ENCODE results near the gene SMG9. TPM values are rescaled to one million over a fixed set of nuclear protein-coding genes. Genes with fewer than 3 reads are reported as not detected.
A peak's percentile ranks its signal among the peaks of the same experiment; 100 is the strongest.

The SMG9 gene
- total RNA-seq, 6 experiments from 2014 or later = 29.8 to 39.4 (median 32.0) TPM

GRCh38 chr19:43735957-43736356 is 18.8 kb downstream of the SMG9 start:
- H3K4me1 Mint-ChIP-seq (ENCODE audit: low read depth) = peaks cover 32% of the 10 kb centered on the region
- H3K27ac Mint-ChIP-seq = peak overlapping the region; percentile 82
- DNase-seq = peak; percentile 73
- H3K36me3 Mint-ChIP-seq (ENCODE audit: low read depth) = peaks cover 32% of the 10 kb centered on the region
- H3K9me3 Mint-ChIP-seq = no peaks in the 10 kb centered on the region
- no peak overlapping the region for H3K4me3 Mint-ChIP-seq
- peaks cover 2% of the 10 kb centered on the region for H3K27me3 Mint-ChIP-seq (ENCODE audit: insufficient read depth)
- TF ChIP-seq CTCF (IDR thresholded peaks at IDR 0.05) = no peak

GRCh38 chr19:43735013-43735412 is 19.7 kb downstream of the SMG9 start:
- Mint-ChIP-seq H3K27ac (no peak overlapping the region), H3K9me3 (no peaks in the 10 kb centered on the region), H3K4me1 (ENCODE audit: low read depth) (peaks cover 27% of the 10 kb centered on the region), H3K36me3 (ENCODE audit: low read depth) (peaks cover 32% of the 10 kb centered on the region), H3K27me3 (ENCODE audit: insufficient read depth) (peaks cover 2% of the 10 kb centered on the region), H3K4me3 (no peak overlapping the region)
- TF ChIP-seq CTCF (IDR thresholded peaks at IDR 0.05) = no peak
- no peak for DNase-seq

GRCh38 chr19:43731846-43732245 is 22.9 kb downstream of the SMG9 start:
- peaks cover 29% of the 10 kb centered on the region; the same call in 1 of the 2 replicates for H3K36me3 Mint-ChIP-seq (ENCODE audit: low read depth)
- peaks cover 2% of the 10 kb centered on the region; the same call in 1 of the 2 replicates for H3K27me3 Mint-ChIP-seq (ENCODE audit: insufficient read depth)
- peak overlapping the region; percentile 0; the same call in 1 of the 2 replicates for H3K27ac Mint-ChIP-seq
- no peak overlapping the region for H3K4me3 Mint-ChIP-seq
- H3K4me1 Mint-ChIP-seq (ENCODE audit: low read depth) = peaks cover 15% of the 10 kb centered on the region
- TF ChIP-seq CTCF (IDR thresholded peaks at IDR 0.05) = no peak
- no peak for DNase-seq
- H3K9me3 Mint-ChIP-seq = no peaks in the 10 kb centered on the region

GRCh38 chr19:43731346-43731745 is 23.4 kb downstream of the SMG9 start:
- Mint-ChIP-seq H3K9me3 (no peaks in the 10 kb centered on the region), H3K27me3 (ENCODE audit: insufficient read depth) (peaks cover 2% of the 10 kb centered on the region; the same call in 1 of the 2 replicates), H3K4me3 (no peak overlapping the region), H3K27ac (no peak overlapping the region), H3K36me3 (ENCODE audit: low read depth) (peaks cover 25% of the 10 kb centered on the region; the same call in 1 of the 2 replicates), H3K4me1 (ENCODE audit: low read depth) (peaks cover 11% of the 10 kb centered on the region)
- TF ChIP-seq CTCF (IDR thresholded peaks at IDR 0.05) = no peak
- DNase-seq = no peak

- H3K27ac Mint-ChIP-seq = no peak overlapping the region
- no peak overlapping the region for H3K4me3 Mint-ChIP-seq
- H3K36me3 Mint-ChIP-seq (ENCODE audit: low read depth) = peaks cover 24% of the 10 kb centered on the region; the same call in 1 of the 2 replicates
- H3K9me3 Mint-ChIP-seq = no peaks in the 10 kb centered on the region
- no peak for DNase-seq
- TF ChIP-seq CTCF (IDR thresholded peaks at IDR 0.05) = no peak
- 0 out of 2 replicates have a peak, but pooled peaks cover 5% of the 10 kb centered on the region for H3K4me1 Mint-ChIP-seq (ENCODE audit: low read depth)
- H3K27me3 Mint-ChIP-seq (ENCODE audit: insufficient read depth) = no peaks in the 10 kb centered on the region
Measured at GRCh38 chr19:43729919-43730318, 24.8 kb downstream of the SMG9 start.

- no peak for DNase-seq
- H3K9me3 Mint-ChIP-seq = no peaks in the 10 kb centered on the region
- H3K4me1 Mint-ChIP-seq (ENCODE audit: low read depth) = 0 out of 2 replicates have a peak, but pooled peaks cover 5% of the 10 kb centered on the region
- H3K36me3 Mint-ChIP-seq (ENCODE audit: low read depth) = peaks cover 15% of the 10 kb centered on the region; the same call in 1 of the 2 replicates
- no peak overlapping the region for H3K4me3 Mint-ChIP-seq
- H3K27me3 Mint-ChIP-seq (ENCODE audit: insufficient read depth) = no peaks in the 10 kb centered on the region
- no peak overlapping the region for H3K27ac Mint-ChIP-seq
- TF ChIP-seq CTCF (IDR thresholded peaks at IDR 0.05) = no peak
Measured at GRCh38 chr19:43727593-43727853, 27.2 kb downstream of the SMG9 start.

Data from HFFc6 (cell line).